ENCODE results near the gene MBP. TPM values are rescaled to one million over a fixed set of nuclear protein-coding genes. Genes with fewer than 3 reads are reported as not detected.

MBP gene
- total and polyA plus RNA-seq, 2 of the 4 experiments (the other 2 are of a cell fraction): 0.72 to 0.90 TPM

GRCh38 chr18:77139619-77140018, 7.0 kb upstream of the MBP start:
- Histone ChIP-seq H3K4me2 (ENCODE audit: low read depth, low read length) (no peak overlapping the region), H3K56ac (ENCODE audit: extremely low read depth, insufficient read depth, low read length) (no peak overlapping the region), H2AK5ac (ENCODE audit: low read depth, low read length) (no peak overlapping the region), H2AFZ (replicated peaks; ENCODE audit: low read length, poor library complexity) (no peak overlapping the region), H2BK5ac (ENCODE audit: low read depth, low read length, poor library complexity, severe bottlenecking) (no peak overlapping the region), H3K27me3 (ENCODE audit: control insufficient read depth, insufficient read depth, low read length) (no peaks in the 10 kb centered on the region), H3K4me1 (ENCODE audit: control insufficient read depth, insufficient read depth, low read length) (peaks cover 2% of the 10 kb centered on the region; the same call in 1 of the 2 replicates), H3K23ac (ENCODE audit: low read depth, low read length) (no peak overlapping the region), H2AK9ac (replicated peaks; ENCODE audit: low read depth, low read length, poor library complexity) (no peak overlapping the region), H2BK20ac (ENCODE audit: low read depth, low read length) (no peak overlapping the region), H3K4me3 (ENCODE audit: insufficient read depth, low read depth, low read length) (no peak overlapping the region), H3K9me1 (ENCODE audit: insufficient read depth, low read length) (no peaks in the 10 kb centered on the region), H3K79me1 (ENCODE audit: low read depth in 1 of 2, low read length in 2 of 2) (no peaks in the 10 kb centered on the region), H3K9ac (ENCODE audit: low read depth, low read length) (no peak overlapping the region), H4K5ac (ENCODE audit: low read depth, low read length) (no peak overlapping the region), H4K91ac (ENCODE audit: insufficient read depth, low read depth, low read length) (no peak overlapping the region), H4K8ac (ENCODE audit: low read depth in 2 of 2, low read length in 2 of 2) (no peak overlapping the region), H3K4ac (ENCODE audit: low read depth, low read length) (no peak overlapping the region), H3K9me3 (ENCODE audit: control insufficient read depth, insufficient read depth, low read length) (peaks cover 7% of the 10 kb centered on the region; the same call in 1 of the 2 replicates), H2BK120ac (ENCODE audit: low read depth, low read length) (no peak overlapping the region), H3K27ac (ENCODE audit: insufficient read depth, low read length) (no peak overlapping the region), H3K18ac (ENCODE audit: low read depth, low read length) (no peak overlapping the region), H2BK15ac (ENCODE audit: low read depth, low read length) (no peak overlapping the region), H3K14ac (replicated peaks; ENCODE audit: low read depth, low read length) (no peak overlapping the region), H3K36me3 (ENCODE audit: control insufficient read depth, insufficient read depth, low read length) (no peaks in the 10 kb centered on the region), H4K20me1 (ENCODE audit: insufficient read depth, low read length) (no peaks in the 10 kb centered on the region)
- in situ Hi-C loops (cut with MboI; ENCODE audit: low sequenced_read_pairs) (no loop called here), dilution Hi-C loops (cut with HindIII; ENCODE audit: low sequenced_read_pairs, unreplicated experiment) (no loop called here), intact Hi-C loops (cut with micrococcal nuclease) (no loop called here)
- ChIA-PET POLR2A (ENCODE audit: unreplicated experiment) (no interaction called here), CTCF (interaction anchor here (2.1 kb wide), 1 partner anchor 72 kb away, joined by 6 read pairs; no protein-coding TSS in a partner anchor)
- DNase-seq: no peak
- 86% methylated on average over 4 of the region's 5 CpGs; no CpG with 5 or more reads in 1 of the 2 experiments for WGBS, 2 experiments (ENCODE audit: extremely low coverage in 2 of 2, insufficient read length in 1 of 2)
- BruUV-seq (replicated peaks): no TSS peak
- TF ChIP-seq MAZ (IDR thresholded peaks at IDR 0.05; ENCODE audit: borderline replicate concordance, low read depth, low read length) (no peak), CEBPB (IDR thresholded peaks at IDR 0.05; ENCODE audit: low read depth, low read length) (no peak), USF2 (IDR thresholded peaks at IDR 0.05; ENCODE audit: low read depth, low read length) (no peak), MXI1 (IDR thresholded peaks at IDR 0.05; ENCODE audit: borderline replicate concordance, low read depth, low read length) (no peak), SMC3 (IDR thresholded peaks at IDR 0.05; ENCODE audit: low read depth, low read length) (no peak), RCOR1 (IDR thresholded peaks at IDR 0.05; ENCODE audit: insufficient replicate concordance, low read length) (no peak)
- TF ChIP-seq, protein P1, sequence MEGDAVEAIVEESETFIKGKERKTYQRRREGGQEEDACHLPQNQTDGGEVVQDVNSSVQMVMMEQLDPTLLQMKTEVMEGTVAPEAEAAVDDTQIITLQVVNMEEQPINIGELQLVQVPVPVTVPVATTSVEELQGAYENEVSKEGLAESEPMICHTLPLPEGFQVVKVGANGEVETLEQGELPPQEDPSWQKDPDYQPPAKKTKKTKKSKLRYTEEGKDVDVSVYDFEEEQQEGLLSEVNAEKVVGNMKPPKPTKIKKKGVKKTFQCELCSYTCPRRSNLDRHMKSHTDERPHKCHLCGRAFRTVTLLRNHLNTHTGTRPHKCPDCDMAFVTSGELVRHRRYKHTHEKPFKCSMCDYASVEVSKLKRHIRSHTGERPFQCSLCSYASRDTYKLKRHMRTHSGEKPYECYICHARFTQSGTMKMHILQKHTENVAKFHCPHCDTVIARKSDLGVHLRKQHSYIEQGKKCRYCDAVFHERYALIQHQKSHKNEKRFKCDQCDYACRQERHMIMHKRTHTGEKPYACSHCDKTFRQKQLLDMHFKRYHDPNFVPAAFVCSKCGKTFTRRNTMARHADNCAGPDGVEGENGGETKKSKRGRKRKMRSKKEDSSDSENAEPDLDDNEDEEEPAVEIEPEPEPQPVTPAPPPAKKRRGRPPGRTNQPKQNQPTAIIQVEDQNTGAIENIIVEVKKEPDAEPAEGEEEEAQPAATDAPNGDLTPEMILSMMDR (conservative IDR thresholded peaks at IDR 0.05; ENCODE audit: low read depth, low read length): no peak
- no peak for ATAC-seq (ENCODE audit: low read depth)

All from IMR-90 (cell line).